HG03175 (cell line): Measurements from ENCODE around the gene PARP16.
"Not testable (repeated sequence)": the region's sequence is repeated elsewhere in the genome, so short reads cannot be mapped to it uniquely, and the experiment has no call there.

Experiments
- ATAC-seq: cut with Tn5 transposase; IDR thresholded peaks from one replicate; pipeline ENCODE4 v1.9.1; 2021; ENCODE audit warnings: mild to moderate bottlenecking, moderate library complexity; ENCODE audit not compliant: unreplicated experiment

Gene PARP16

GRCh38 chr15:65278480-65278879, 8.2 kb downstream of the PARP16 start:
- no peak for ATAC-seq

GRCh38 chr15:65277015-65277414, 9.7 kb downstream of the PARP16 start:
- ATAC-seq, result no peak

GRCh38 chr15:65275728-65276126, 11.0 kb downstream of the PARP16 start:
- ATAC-seq, result no peak

GRCh38 chr15:65275104-65275727, 11.5 kb downstream of the PARP16 start:
- ATAC-seq, result no peak

- ATAC-seq, result not testable (repeated sequence)
Measured at GRCh38 chr15:65270811-65271545, 15.7 kb downstream of the PARP16 start.

GRCh38 chr15:65268411-65268810, 18.3 kb downstream of the PARP16 start:
- ATAC-seq, result no peak

GRCh38 chr15:65266469-65266868, 20.2 kb downstream of the PARP16 start:
- no peak for ATAC-seq

GRCh38 chr15:65264863-65265430, 21.7 kb downstream of the PARP16 start:
- ATAC-seq, result no peak

GRCh38 chr15:65263313-65263712, 23.4 kb downstream of the PARP16 start:
- no peak for ATAC-seq

GRCh38 chr15:65260968-65261367, 25.7 kb downstream of the PARP16 start:
- ATAC-seq, result no peak

GRCh38 chr15:65259367-65259797, 27.3 kb downstream of the PARP16 start:
- ATAC-seq, result no peak

GRCh38 chr15:65258375-65259262, 28.1 kb downstream of the PARP16 start:
- ATAC-seq, result no peak

GRCh38 chr15:65255486-65256140, 31.1 kb downstream of the PARP16 start:
- ATAC-seq, result no peak

- ATAC-seq, result no peak
Measured at GRCh38 chr15:65254758-65255157, 31.9 kb downstream of the PARP16 start.

- no peak for ATAC-seq
Measured at GRCh38 chr15:65254356-65254755, 32.3 kb downstream of the PARP16 start.

- ATAC-seq, result no peak
Measured at GRCh38 chr15:65249641-65250040, 37.0 kb downstream of the PARP16 start.

- ATAC-seq, result no peak
Measured at GRCh38 chr15:65248511-65249255, 38.0 kb downstream of the PARP16 start.

GRCh38 chr15:65246939-65247338, 39.7 kb downstream of the PARP16 start:
- ATAC-seq, result no peak

- ATAC-seq, result no peak
Measured at GRCh38 chr15:65246026-65246714, 40.5 kb downstream of the PARP16 start.
